Activated naive CD8-positive, alpha-beta T cell treated with anti-CD3 and anti-CD28 coated beads, Interleukin-2, amount 50 U/mL, for 16 hours (primary cell): ENCODE data around the gene PIP4K2B.
A peak's percentile ranks its signal among the peaks of the same experiment; 100 is the strongest.

Experiments used
- DNase-seq: peaks from one replicate; pipeline ENCODE4 v3.0.0-alpha.2; 2020; ENCODE audit warnings: low read depth, low spot score

Gene PIP4K2B

DNA sequence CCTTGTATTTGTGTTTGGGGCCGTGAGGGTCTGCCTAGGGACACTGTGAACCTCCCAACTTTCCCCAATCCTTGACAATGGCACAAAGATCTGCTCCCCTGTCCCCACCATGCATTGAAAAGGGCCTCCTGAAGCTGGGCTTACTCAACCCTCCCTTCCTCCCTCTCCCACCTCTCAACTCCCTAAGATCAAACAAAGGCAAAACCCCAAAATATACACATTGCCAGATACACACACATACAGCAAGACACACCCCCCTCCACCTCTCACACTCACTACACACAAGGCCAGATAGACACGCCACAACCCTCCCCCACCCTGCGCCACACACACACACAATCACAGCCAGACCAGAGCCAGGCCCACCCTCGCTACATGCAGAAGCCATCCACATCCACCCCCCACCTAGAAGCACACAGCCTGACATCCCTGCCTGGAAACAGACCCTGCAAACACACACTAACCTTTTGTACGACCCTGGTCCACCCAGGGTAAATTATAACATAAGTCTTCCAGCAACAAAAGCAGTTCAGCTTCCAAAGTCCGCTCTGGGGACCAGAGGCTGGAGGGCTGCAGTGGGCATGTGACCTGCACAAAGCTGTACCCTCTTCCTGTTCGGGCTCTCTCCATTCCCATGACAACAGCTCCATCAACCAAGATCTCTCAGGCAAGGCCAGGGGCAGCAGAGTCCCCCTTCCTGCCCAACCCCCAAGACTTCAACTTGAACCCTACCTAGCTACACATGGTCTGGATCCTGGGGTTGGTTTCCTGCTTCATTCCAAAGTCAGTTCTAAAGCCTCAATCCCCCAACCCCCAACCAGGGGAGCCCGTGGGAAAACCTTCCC lies 53.1 kb downstream of the PIP4K2B start:
- DNase-seq, result no peak

- no peak for DNase-seq
These were observed 53.8 kb downstream of the PIP4K2B start for GRCh38 chr17:38745545-38745944.

GRCh38 chr17:38743556-38744171 lies 55.7 kb downstream of the PIP4K2B start:
- no peak for DNase-seq

GRCh38 chr17:38742411-38743308 lies 56.7 kb downstream of the PIP4K2B start:
- DNase-seq, result no peak

- no peak for DNase-seq
These were observed 57.4 kb downstream of the PIP4K2B start for GRCh38 chr17:38741921-38742410.

DNA sequence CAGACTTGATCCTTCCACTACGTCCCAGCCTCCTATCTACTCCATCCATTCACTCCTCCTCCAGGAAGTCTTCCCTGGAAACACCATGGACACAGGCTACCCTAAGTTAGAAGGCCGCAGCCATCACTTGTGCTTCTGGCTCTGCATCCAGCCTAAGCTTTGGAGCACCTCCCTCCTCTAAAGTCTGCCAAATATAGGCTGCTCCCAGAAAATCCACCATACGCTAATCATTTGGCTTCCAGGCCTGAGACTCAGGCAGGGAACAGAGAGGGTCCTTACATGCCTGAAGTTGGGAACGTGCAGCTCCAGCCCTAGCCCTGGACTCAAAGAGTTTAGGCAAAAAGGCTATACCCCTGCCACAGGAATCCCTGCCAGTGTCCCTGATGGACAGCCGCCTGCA lies 57.9 kb downstream of the PIP4K2B start:
- DNase-seq, result no peak

GRCh38 chr17:38740806-38741205 lies 58.5 kb downstream of the PIP4K2B start:
- no peak for DNase-seq

GRCh38 chr17:38740044-38740443 lies 59.3 kb downstream of the PIP4K2B start:
- no peak for DNase-seq

DNA sequence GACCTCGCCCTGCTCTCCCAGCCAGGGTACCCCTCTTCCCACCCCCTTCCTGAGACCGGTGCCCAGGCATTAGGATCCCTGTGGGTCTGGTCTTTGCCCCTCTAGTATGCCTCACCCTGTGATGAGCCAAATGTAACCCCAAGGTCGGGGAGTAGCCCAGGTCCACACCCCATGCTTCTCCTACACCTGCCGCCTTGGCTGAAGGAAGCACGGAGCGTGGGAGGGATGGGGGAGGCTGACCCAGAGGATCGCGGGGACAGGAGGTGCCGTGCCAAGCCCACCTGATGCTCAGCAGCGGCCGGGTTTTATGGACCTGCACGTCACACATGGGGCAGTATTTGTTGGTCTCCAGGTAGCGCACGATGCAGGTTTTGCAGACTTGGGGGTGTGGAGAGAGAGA lies 60.1 kb downstream of the PIP4K2B start:
- no peak for DNase-seq

- no peak for DNase-seq
These were observed 60.7 kb downstream of the PIP4K2B start for GRCh38 chr17:38738686-38739085.

GRCh38 chr17:38738007-38738662 lies 61.2 kb downstream of the PIP4K2B start:
- DNase-seq, result no peak

- DNase-seq, result peak; percentile 65
These were observed 64.0 kb downstream of the PIP4K2B start for GRCh38 chr17:38735161-38735997.

GRCh38 chr17:38733982-38734973 lies 65.1 kb downstream of the PIP4K2B start:
- no peak for DNase-seq

DNA sequence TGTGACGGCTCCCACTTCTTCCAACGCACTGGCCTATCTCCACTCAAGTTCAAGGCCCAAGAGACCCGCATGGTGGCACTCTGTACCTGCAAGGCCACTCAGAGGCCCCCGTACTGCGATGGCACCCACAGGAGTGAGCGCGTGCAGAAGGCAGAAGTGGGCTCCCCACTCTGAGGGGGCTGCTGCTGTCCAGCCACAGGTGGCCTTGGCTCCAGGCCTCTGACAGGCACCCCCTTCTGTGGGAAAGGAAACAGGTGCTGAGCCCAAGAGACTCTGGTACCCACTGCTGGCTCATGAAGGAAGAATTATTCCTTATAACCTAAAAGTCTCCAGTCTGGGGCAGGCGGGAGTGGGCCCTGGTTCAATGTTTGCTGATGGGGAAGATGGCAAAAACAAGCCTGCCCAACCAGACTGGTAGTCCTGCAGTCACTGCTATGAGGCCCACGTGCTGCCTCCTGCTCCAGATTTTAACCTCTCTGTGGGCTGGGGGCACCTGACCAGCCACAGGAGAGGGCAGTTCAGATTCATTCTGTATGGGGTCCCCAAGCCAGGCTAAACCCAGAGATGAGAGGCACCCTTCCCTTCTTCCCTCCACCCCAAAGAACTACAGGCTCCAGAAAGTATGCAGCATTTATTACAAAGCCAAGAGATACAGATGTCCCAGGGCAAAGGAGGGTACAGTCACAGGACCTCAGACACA lies 65.9 kb downstream of the PIP4K2B start:
- no peak for DNase-seq

GRCh38 chr17:38732376-38733281 lies 66.7 kb downstream of the PIP4K2B start:
- DNase-seq, result no peak

DNA sequence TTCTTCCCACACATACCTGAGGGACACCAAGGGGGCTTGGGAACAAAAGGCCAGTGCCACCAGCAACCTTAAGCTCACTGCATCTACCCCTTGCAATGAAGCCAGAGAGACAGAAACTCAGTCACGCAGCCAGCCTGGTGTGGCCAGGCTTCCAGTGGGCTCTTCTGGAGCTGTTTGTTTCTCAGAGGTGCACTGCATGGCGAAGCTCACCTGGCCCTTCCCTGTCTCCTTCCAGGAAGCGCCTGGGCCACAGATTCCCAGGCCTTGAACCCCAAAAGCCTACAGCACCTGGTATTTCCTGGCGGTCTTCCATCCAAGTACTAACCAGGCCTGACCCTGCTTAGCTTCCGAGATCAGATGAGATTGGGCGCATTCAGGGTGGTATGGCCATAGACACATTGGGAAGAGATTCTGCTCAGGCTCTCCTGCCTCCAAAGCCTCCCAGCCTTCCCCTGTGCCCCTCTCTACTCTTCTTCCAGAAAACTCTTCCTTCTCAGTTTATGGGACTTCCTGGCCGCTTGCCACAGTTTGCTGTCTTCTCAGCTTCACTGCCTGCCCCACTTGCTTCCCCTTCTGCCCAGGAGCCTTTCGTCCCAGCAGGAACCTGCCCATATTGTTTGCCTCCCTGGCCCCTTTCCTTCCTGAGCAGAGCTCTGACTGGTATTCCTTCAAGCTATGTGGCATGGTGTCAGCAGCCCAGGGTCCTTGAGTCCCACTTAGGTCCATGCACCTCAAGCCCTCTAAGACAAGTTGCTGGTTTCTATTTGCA lies 67.6 kb downstream of the PIP4K2B start:
- no peak for DNase-seq
